ENCODE results near the gene HOXC10.

DNA sequence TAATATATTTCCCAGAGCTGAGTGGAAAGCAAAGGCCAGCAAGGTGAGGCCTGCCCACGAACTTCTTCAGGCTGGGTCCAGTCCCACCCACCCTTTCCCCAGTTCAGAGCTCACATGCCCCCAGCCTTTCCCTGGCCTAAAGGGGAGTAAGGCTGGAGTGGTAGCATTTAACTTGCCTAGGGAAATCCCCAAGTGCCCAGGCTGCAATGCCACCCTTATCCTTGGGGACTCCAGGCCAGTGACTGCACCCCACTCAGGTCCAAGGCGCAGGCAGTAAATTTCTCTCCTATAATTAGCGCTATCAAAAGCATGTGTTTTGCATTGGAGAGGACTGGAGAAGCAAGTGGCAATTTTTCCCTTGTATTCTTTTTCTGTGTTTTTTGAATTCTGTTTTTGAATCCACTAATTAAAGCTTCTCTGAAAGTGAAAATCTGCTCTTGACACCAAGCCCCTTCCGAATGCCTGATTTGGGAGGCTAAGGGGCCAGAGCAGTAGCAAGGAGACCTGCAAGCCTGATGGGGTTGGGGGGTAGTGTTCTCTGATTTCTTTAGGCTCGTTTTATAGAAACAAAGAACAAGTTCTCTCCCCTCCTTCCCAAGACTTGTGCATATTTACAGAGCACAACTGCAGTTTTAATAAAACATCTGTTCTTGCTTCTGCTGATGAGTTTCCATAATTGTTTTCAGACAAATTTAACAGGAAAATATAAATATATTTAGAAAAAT lies 39.8 kb downstream of the HOXC10 start:
- TF ChIP-seq FOXP2 (optimal IDR thresholded peaks at IDR 0.05; ENCODE audit: control extremely low read depth, extremely low read length, insufficient read depth) (no peak), POLR2AphosphoS5 (IDR thresholded peaks at IDR 0.05; ENCODE audit: borderline replicate concordance, low read depth, low read length) (no peak), EZH2 (IDR thresholded peaks at IDR 0.05) (no peak)

Data from SK-N-MC (cell line).